WTC11 (cell line): Measurements from ENCODE around the gene SLK. TPM values are rescaled to one million over a fixed set of nuclear protein-coding genes. Genes with fewer than 3 reads are reported as not detected.

Experiments
- ATAC-seq: fragments of 200-7000 bp; cut with Tn5 transposase; 2 replicates; pipeline ENCODE4 v1.10.0; 2021; ENCODE audit warnings: mild to moderate bottlenecking, moderate library complexity
- CTCF ChIA-PET: fragments of 300-600 bp; sonication (Branson Sonifier 250); formaldehyde crosslinking; loops from one replicate; lab custom pipeline; 2021; ENCODE audit warnings: antibody characterized with exemption; lab: Charles Lee
- POLR2A ChIA-PET: fragments of 350-600 bp; sonication (Branson Sonifier 250); formaldehyde crosslinking; loops from one replicate; lab custom pipeline; 2021; ENCODE audit warnings: antibody characterized with exemption; lab: Charles Lee
- DNase-seq: peaks from one replicate; pipeline ENCODE4 v3.0.0; 2021; ENCODE audit warnings: low spot score
- H3K27ac Mint-ChIP-seq: 2 replicates; pipeline ENCODE4 v1.8.0; 2021; ENCODE audit warnings: mixed read lengths
- H3K27me3 Mint-ChIP-seq: 2 replicates; pipeline ENCODE4 v1.8.0; 2021; ENCODE audit warnings: low read depth, mild to moderate bottlenecking, moderate library complexity, mixed read lengths
- H3K36me3 Mint-ChIP-seq: 2 replicates; pipeline ENCODE4 v1.8.0; 2021; ENCODE audit warnings: mixed read lengths
- H3K4me1 Mint-ChIP-seq: 2 replicates; pipeline ENCODE4 v1.8.0; 2022; ENCODE audit warnings: mixed read lengths
- H3K4me3 Mint-ChIP-seq: 2 replicates; pipeline ENCODE4 v1.8.0; 2021; ENCODE audit warnings: mild to moderate bottlenecking, moderate library complexity, mixed read lengths
- H3K9me3 Mint-ChIP-seq: 2 replicates; pipeline ENCODE4 v1.8.0; 2021; ENCODE audit warnings: mixed read lengths
- CREM ChIP-seq: sonication (generic); formaldehyde crosslinking; IDR thresholded peaks from 2 replicates; pipeline ENCODE4 v1.8.1; 2022; ENCODE audit warnings: mild to moderate bottlenecking, missing genetic modification reagents, moderate library complexity
- FOXJ3 ChIP-seq: sonication (generic); formaldehyde crosslinking; IDR thresholded peaks from 2 replicates; pipeline ENCODE4 v1.9.0; 2021; ENCODE audit warnings: missing genetic modification reagents, mild to moderate bottlenecking, borderline replicate concordance
- FOXK1 ChIP-seq: sonication (generic); formaldehyde crosslinking; IDR thresholded peaks from 2 replicates; pipeline ENCODE4 v1.8.0; 2022; ENCODE audit warnings: mild to moderate bottlenecking, moderate library complexity, missing genetic modification reagents
- FOXP1 ChIP-seq: sonication (generic); formaldehyde crosslinking; IDR thresholded peaks from 2 replicates; pipeline ENCODE4 v1.8.0; 2022; ENCODE audit warnings: missing genetic modification reagents, mild to moderate bottlenecking, moderate library complexity, borderline replicate concordance
- GRHL2 ChIP-seq: fragments of 250-450 bp; sonication (Bioruptor Pico); IDR thresholded peaks from 2 replicates; pipeline ENCODE4 v1.8.0; 2022; ENCODE audit warnings: mild to moderate bottlenecking, moderate library complexity; ENCODE audit not compliant: insufficient replicate concordance, severe bottlenecking
- GTF2I ChIP-seq: fragments of 250-450 bp; sonication (Bioruptor Pico); conservative IDR thresholded peaks from 2 replicates; pipeline ENCODE4 v1.4.0; 2021; ENCODE audit warnings: mild to moderate bottlenecking
- KAT7 ChIP-seq: sonication (generic); formaldehyde crosslinking; IDR thresholded peaks from 2 replicates; pipeline ENCODE4 v1.8.1; 2023; ENCODE audit warnings: missing genetic modification reagents, mild to moderate bottlenecking, borderline replicate concordance
- NFE2L1 ChIP-seq: sonication (generic); formaldehyde crosslinking; IDR thresholded peaks from 2 replicates; pipeline ENCODE4 v1.8.1; 2023; ENCODE audit warnings: missing genetic modification reagents
- NFYB ChIP-seq: sonication (generic); formaldehyde crosslinking; conservative IDR thresholded peaks from 2 replicates; pipeline ENCODE4 v1.8.0; 2022; ENCODE audit warnings: low read depth, missing genetic modification reagents
- SOX15 ChIP-seq: fragments of 250-450 bp; sonication (Bioruptor Pico); IDR thresholded peaks from 2 replicates; pipeline ENCODE4 v1.9.0; 2021; ENCODE audit warnings: mild to moderate bottlenecking
- SP1 ChIP-seq: sonication (generic); formaldehyde crosslinking; conservative IDR thresholded peaks from 2 replicates; pipeline ENCODE4 v1.8.1; 2022; ENCODE audit warnings: missing genetic modification reagents
- ZBTB21 ChIP-seq: sonication (generic); formaldehyde crosslinking; IDR thresholded peaks from 2 replicates; pipeline ENCODE4 v1.8.1; 2023; ENCODE audit warnings: mild to moderate bottlenecking, missing genetic modification reagents, borderline replicate concordance
- total RNA-seq: library from RNA; stranded (reverse); gene quantifications from 3 replicates; pipeline ENCODE4 v1.2.3, GENCODE V29; 2021
- TF ChIP-seq, protein P1 (sequence below): fragments of 250-450 bp; sonication (Bioruptor Pico); IDR thresholded peaks from 2 replicates; pipeline ENCODE4 v1.8.0; 2021; ENCODE audit warnings: mild to moderate bottlenecking
- TF ChIP-seq, protein P2 (sequence below): sonication (generic); formaldehyde crosslinking; conservative IDR thresholded peaks from 2 replicates; pipeline ENCODE4 v1.8.1; 2023; ENCODE audit warnings: mild to moderate bottlenecking, low read depth, missing genetic modification reagents, moderate library complexity
- TF ChIP-seq, protein P3 (sequence below): sonication (generic); formaldehyde crosslinking; IDR thresholded peaks from 2 replicates; pipeline ENCODE4 v1.8.0; 2022; ENCODE audit warnings: mild to moderate bottlenecking, missing genetic modification reagents
- TF ChIP-seq, protein P4 (sequence below): sonication (generic); formaldehyde crosslinking; IDR thresholded peaks from 2 replicates; pipeline ENCODE4 v1.8.1; 2023; ENCODE audit warnings: mild to moderate bottlenecking, missing genetic modification reagents, borderline replicate concordance
- TF ChIP-seq, protein P5 (sequence below): sonication (generic); formaldehyde crosslinking; IDR thresholded peaks from 2 replicates; pipeline ENCODE4 v1.8.1; 2023; ENCODE audit warnings: mild to moderate bottlenecking, missing genetic modification reagents, moderate library complexity
- TF ChIP-seq, protein P6 (sequence below): sonication (generic); formaldehyde crosslinking; IDR thresholded peaks from 2 replicates; pipeline ENCODE4 v1.8.1; 2023; ENCODE audit warnings: mild to moderate bottlenecking, missing genetic modification reagents
- TF ChIP-seq, protein P7 (sequence below): fragments of 250-450 bp; sonication (Bioruptor Pico); IDR thresholded peaks from 2 replicates; pipeline ENCODE4 v1.9.0; 2021; ENCODE audit warnings: mild to moderate bottlenecking

Gene SLK
- total RNA-seq, 1 experiment from 2014 or later = 19.2 TPM

DNA sequence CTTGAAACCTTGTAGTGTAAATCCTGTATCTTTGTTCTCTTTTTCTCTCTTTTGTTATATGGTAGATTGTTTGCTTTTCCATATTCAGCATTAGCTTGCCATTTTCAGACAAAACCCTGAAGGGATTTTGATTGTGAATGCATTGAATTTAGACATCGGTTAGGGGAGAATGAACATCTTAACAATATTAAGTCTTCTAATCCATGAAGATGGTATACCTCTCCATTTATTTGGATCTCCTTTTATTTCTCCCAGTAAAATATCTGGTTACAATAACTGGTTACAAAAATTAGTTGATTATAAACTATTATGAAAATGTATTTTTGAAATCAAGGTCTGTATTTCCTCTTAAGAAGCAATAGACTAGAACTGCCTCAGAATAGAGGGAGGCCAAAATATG is 12.4 kb upstream of the SLK start:
- no peak overlapping the region for H3K4me3 Mint-ChIP-seq
- no peak for TF ChIP-seq NFYB
- no peak for TF ChIP-seq GTF2I (CRISPR knock-in tag)
- TF ChIP-seq, protein P1, sequence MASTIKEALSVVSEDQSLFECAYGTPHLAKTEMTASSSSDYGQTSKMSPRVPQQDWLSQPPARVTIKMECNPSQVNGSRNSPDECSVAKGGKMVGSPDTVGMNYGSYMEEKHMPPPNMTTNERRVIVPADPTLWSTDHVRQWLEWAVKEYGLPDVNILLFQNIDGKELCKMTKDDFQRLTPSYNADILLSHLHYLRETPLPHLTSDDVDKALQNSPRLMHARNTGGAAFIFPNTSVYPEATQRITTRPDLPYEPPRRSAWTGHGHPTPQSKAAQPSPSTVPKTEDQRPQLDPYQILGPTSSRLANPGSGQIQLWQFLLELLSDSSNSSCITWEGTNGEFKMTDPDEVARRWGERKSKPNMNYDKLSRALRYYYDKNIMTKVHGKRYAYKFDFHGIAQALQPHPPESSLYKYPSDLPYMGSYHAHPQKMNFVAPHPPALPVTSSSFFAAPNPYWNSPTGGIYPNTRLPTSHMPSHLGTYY (CRISPR knock-in tag) = no peak
- no peak for TF ChIP-seq FOXP1 (CRISPR knock-in tag)
- no peak for TF ChIP-seq KAT7
- no peak for TF ChIP-seq NFE2L1 (CRISPR knock-in tag)
- TF ChIP-seq, protein P2, sequence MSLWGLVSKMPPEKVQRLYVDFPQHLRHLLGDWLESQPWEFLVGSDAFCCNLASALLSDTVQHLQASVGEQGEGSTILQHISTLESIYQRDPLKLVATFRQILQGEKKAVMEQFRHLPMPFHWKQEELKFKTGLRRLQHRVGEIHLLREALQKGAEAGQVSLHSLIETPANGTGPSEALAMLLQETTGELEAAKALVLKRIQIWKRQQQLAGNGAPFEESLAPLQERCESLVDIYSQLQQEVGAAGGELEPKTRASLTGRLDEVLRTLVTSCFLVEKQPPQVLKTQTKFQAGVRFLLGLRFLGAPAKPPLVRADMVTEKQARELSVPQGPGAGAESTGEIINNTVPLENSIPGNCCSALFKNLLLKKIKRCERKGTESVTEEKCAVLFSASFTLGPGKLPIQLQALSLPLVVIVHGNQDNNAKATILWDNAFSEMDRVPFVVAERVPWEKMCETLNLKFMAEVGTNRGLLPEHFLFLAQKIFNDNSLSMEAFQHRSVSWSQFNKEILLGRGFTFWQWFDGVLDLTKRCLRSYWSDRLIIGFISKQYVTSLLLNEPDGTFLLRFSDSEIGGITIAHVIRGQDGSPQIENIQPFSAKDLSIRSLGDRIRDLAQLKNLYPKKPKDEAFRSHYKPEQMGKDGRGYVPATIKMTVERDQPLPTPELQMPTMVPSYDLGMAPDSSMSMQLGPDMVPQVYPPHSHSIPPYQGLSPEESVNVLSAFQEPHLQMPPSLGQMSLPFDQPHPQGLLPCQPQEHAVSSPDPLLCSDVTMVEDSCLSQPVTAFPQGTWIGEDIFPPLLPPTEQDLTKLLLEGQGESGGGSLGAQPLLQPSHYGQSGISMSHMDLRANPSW (CRISPR knock-in tag) = no peak
- no peak for TF ChIP-seq CREM (CRISPR knock-in tag)
- TF ChIP-seq FOXK1 (CRISPR knock-in tag) = no peak
- TF ChIP-seq, protein P3, sequence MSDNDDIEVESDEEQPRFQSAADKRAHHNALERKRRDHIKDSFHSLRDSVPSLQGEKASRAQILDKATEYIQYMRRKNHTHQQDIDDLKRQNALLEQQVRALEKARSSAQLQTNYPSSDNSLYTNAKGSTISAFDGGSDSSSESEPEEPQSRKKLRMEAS (CRISPR knock-in tag) = no peak
- TF ChIP-seq ZBTB21 (CRISPR knock-in tag) = no peak
- TF ChIP-seq SP1 = no peak
- TF ChIP-seq, protein P4, sequence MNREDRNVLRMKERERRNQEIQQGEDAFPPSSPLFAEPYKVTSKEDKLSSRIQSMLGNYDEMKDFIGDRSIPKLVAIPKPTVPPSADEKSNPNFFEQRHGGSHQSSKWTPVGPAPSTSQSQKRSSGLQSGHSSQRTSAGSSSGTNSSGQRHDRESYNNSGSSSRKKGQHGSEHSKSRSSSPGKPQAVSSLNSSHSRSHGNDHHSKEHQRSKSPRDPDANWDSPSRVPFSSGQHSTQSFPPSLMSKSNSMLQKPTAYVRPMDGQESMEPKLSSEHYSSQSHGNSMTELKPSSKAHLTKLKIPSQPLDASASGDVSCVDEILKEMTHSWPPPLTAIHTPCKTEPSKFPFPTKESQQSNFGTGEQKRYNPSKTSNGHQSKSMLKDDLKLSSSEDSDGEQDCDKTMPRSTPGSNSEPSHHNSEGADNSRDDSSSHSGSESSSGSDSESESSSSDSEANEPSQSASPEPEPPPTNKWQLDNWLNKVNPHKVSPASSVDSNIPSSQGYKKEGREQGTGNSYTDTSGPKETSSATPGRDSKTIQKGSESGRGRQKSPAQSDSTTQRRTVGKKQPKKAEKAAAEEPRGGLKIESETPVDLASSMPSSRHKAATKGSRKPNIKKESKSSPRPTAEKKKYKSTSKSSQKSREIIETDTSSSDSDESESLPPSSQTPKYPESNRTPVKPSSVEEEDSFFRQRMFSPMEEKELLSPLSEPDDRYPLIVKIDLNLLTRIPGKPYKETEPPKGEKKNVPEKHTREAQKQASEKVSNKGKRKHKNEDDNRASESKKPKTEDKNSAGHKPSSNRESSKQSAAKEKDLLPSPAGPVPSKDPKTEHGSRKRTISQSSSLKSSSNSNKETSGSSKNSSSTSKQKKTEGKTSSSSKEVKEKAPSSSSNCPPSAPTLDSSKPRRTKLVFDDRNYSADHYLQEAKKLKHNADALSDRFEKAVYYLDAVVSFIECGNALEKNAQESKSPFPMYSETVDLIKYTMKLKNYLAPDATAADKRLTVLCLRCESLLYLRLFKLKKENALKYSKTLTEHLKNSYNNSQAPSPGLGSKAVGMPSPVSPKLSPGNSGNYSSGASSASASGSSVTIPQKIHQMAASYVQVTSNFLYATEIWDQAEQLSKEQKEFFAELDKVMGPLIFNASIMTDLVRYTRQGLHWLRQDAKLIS (CRISPR knock-in tag) = no peak
- no peak for TF ChIP-seq SOX15
- TF ChIP-seq FOXJ3 = no peak
- no peak for TF ChIP-seq GRHL2 (CRISPR knock-in tag)
- TF ChIP-seq, protein P5, sequence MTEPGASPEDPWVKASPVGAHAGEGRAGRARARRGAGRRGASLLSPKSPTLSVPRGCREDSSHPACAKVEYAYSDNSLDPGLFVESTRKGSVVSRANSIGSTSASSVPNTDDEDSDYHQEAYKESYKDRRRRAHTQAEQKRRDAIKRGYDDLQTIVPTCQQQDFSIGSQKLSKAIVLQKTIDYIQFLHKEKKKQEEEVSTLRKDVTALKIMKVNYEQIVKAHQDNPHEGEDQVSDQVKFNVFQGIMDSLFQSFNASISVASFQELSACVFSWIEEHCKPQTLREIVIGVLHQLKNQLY = no peak
- TF ChIP-seq, protein P6, sequence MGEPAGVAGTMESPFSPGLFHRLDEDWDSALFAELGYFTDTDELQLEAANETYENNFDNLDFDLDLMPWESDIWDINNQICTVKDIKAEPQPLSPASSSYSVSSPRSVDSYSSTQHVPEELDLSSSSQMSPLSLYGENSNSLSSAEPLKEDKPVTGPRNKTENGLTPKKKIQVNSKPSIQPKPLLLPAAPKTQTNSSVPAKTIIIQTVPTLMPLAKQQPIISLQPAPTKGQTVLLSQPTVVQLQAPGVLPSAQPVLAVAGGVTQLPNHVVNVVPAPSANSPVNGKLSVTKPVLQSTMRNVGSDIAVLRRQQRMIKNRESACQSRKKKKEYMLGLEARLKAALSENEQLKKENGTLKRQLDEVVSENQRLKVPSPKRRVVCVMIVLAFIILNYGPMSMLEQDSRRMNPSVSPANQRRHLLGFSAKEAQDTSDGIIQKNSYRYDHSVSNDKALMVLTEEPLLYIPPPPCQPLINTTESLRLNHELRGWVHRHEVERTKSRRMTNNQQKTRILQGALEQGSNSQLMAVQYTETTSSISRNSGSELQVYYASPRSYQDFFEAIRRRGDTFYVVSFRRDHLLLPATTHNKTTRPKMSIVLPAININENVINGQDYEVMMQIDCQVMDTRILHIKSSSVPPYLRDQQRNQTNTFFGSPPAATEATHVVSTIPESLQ (CRISPR knock-in tag) = no peak
- TF ChIP-seq, protein P7, sequence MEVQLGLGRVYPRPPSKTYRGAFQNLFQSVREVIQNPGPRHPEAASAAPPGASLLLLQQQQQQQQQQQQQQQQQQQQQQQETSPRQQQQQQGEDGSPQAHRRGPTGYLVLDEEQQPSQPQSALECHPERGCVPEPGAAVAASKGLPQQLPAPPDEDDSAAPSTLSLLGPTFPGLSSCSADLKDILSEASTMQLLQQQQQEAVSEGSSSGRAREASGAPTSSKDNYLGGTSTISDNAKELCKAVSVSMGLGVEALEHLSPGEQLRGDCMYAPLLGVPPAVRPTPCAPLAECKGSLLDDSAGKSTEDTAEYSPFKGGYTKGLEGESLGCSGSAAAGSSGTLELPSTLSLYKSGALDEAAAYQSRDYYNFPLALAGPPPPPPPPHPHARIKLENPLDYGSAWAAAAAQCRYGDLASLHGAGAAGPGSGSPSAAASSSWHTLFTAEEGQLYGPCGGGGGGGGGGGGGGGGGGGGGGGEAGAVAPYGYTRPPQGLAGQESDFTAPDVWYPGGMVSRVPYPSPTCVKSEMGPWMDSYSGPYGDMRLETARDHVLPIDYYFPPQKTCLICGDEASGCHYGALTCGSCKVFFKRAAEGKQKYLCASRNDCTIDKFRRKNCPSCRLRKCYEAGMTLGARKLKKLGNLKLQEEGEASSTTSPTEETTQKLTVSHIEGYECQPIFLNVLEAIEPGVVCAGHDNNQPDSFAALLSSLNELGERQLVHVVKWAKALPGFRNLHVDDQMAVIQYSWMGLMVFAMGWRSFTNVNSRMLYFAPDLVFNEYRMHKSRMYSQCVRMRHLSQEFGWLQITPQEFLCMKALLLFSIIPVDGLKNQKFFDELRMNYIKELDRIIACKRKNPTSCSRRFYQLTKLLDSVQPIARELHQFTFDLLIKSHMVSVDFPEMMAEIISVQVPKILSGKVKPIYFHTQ = no peak
- peaks cover 4% of the 10 kb centered on the region for H3K4me1 Mint-ChIP-seq
- H3K27ac Mint-ChIP-seq = no peak overlapping the region
- H3K36me3 Mint-ChIP-seq = no peaks in the 10 kb centered on the region
- ATAC-seq (no peak), DNase-seq (no peak)
- ChIA-PET CTCF (no interaction called here), POLR2A (no interaction called here)
- 0 out of 2 replicates have a peak, but pooled peaks cover 2% of the 10 kb centered on the region for H3K27me3 Mint-ChIP-seq
- no peaks in the 10 kb centered on the region for H3K9me3 Mint-ChIP-seq
